Smooth muscle cell (in vitro differentiated cells): ENCODE data around the gene ZNF644. TPM values are rescaled to one million over a fixed set of nuclear protein-coding genes. Genes with fewer than 3 reads are reported as not detected.
"Not testable (repeated sequence)": the region's sequence is repeated elsewhere in the genome, so short reads cannot be mapped to it uniquely, and the experiment has no call there.

ENCODE experiments used
- DNase-seq: peaks from one replicate; lab custom pipeline; 2025; ENCODE audit not compliant: unreplicated experiment; lab: John Stamatoyannopoulos, UW
- H2AFZ ChIP-seq: fragments of 200-600 bp; sonication (generic); 2 replicates; pipeline ENCODE4 v1.6.0; 2016; ENCODE audit warnings: antibody characterized with exemption, low read depth, mild to moderate bottlenecking
- H3F3A ChIP-seq: fragments of 200-600 bp; sonication (generic); 2 replicates; pipeline ENCODE4 v1.6.0; 2017; ENCODE audit warnings: antibody characterized with exemption, low read depth
- H3K27ac ChIP-seq: fragments of 200-600 bp; sonication (generic); 2 replicates; pipeline ENCODE4 v1.5.1; 2016; ENCODE audit warnings: low read depth, mild to moderate bottlenecking
- H3K27me3 ChIP-seq: fragments of 200-600 bp; sonication (generic); 2 replicates; pipeline ENCODE4 v1.6.1; 2016; ENCODE audit warnings: low read depth, mild to moderate bottlenecking
- H3K36me3 ChIP-seq: fragments of 200-600 bp; sonication (generic); 2 replicates; pipeline ENCODE4 v1.5.1; 2016; ENCODE audit warnings: low read depth
- H3K4me1 ChIP-seq: fragments of 200-600 bp; sonication (generic); 2 replicates; pipeline ENCODE4 v1.5.1; 2016; ENCODE audit warnings: low read depth
- H3K4me2 ChIP-seq: fragments of 200-600 bp; sonication (generic); 2 replicates; pipeline ENCODE4 v1.6.0; 2016; ENCODE audit warnings: mild to moderate bottlenecking
- H3K4me3 ChIP-seq: fragments of 200-600 bp; sonication (generic); 2 replicates; pipeline ENCODE4 v1.5.1; 2016; ENCODE audit warnings: mild to moderate bottlenecking
- H3K79me2 ChIP-seq: fragments of 200-600 bp; sonication (generic); 2 replicates; pipeline ENCODE4 v1.6.0; 2016; ENCODE audit warnings: low read depth, mild to moderate bottlenecking
- H3K9ac ChIP-seq: fragments of 200-600 bp; sonication (generic); 2 replicates; pipeline ENCODE4 v1.6.0; 2016; ENCODE audit warnings: low read depth
- H3K9me3 ChIP-seq: fragments of 200-600 bp; sonication (generic); replicated peaks from 2 replicates; pipeline ENCODE4 v1.5.1; 2016; ENCODE audit warnings: low read depth
- H4K20me1 ChIP-seq: fragments of 200-600 bp; sonication (generic); 2 replicates; pipeline ENCODE4 v1.6.0; 2016; ENCODE audit warnings: low read depth
- CTCF ChIP-seq: fragments of 200-600 bp; sonication (generic); IDR thresholded peaks from 2 replicates; pipeline ENCODE4 v1.5.1; 2017; ENCODE audit warnings: borderline replicate concordance, mild to moderate bottlenecking, antibody characterized with exemption; ENCODE audit not compliant: insufficient read depth, poor library complexity, severe bottlenecking
- WGBS: methylation state at CpG from one replicate; pipeline ENCODE4 v1.1.7; 2016; ENCODE audit warnings: low lambda C conversion rate; 5-methylcytosine and 5-hydroxymethylcytosine counted together
- polyA plus RNA-seq: library from polyadenylated mRNA; unstranded; fragments of >200 nt; fragmentation: Nextera tagmentation; extraction: Ambion mirVana; gene quantifications from 2 replicates; pipeline ENCODE4 v1.2.1, GENCODE V29; 2016
- total RNA-seq: library from RNA; depleted of rRNA; stranded (reverse); fragments of >200 nt; gene quantifications from 2 replicates; pipeline ENCODE4 v1.2.3, GENCODE V29; 2014

The ZNF644 gene
- total and polyA plus RNA-seq, 2 experiments from 2014 or later: 22.9 to 102 TPM

DNA sequence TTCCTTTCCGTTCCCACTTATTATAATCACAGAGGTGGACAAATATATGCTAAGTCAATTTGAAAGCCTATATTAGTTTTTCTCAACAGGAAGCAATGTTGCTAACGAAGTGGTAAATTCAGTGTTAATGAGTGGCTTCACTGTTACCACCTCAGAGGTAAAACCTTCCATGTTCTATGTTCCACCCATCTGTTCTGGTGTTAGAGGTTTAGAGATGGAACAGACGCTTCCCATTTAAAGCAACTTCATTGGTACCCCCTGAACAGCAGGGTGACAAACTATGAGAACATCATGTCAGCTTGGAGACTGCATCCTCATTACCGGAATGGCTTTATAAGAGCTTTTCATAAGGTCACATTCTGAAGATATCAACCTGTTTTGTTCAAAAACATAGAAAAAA lies 77.9 kb downstream of the ZNF644 start:
- WGBS: 94% methylated on average over 4 of the region's 4 CpGs
- no peak overlapping the region for H3K4me2 ChIP-seq

GRCh38 chr1:90940746-90941145 lies 81.1 kb downstream of the ZNF644 start:
- Histone ChIP-seq H3K36me3 (peaks cover 31% of the 10 kb centered on the region), H3K27me3 (no peaks in the 10 kb centered on the region), H3K9me3 (no peaks in the 10 kb centered on the region), H2AFZ (no peak overlapping the region), H3K4me1 (peaks cover 8% of the 10 kb centered on the region), H3K79me2 (peaks cover 83% of the 10 kb centered on the region), H3F3A (no peaks in the 10 kb centered on the region), H3K4me3 (no peak overlapping the region), H4K20me1 (peaks cover 93% of the 10 kb centered on the region), H3K9ac (no peak overlapping the region), H3K27ac (no peak overlapping the region), H3K4me2 (no peak overlapping the region)
- DNase-seq: no peak
- WGBS: 98% methylated on average over 2 of the region's 2 CpGs
- no peak for TF ChIP-seq CTCF

More for the DNA sequence above, 77.9 kb downstream of the ZNF644 start:
- Histone ChIP-seq H3K36me3 (peaks cover 19% of the 10 kb centered on the region), H3K9ac (no peak overlapping the region), H3K27ac (no peak overlapping the region), H3K4me1 (no peaks in the 10 kb centered on the region), H4K20me1 (peaks cover 93% of the 10 kb centered on the region), H3K79me2 (peaks cover 84% of the 10 kb centered on the region), H3K4me3 (no peak overlapping the region), H3K27me3 (no peaks in the 10 kb centered on the region), H2AFZ (no peak overlapping the region), H3K9me3 (no peaks in the 10 kb centered on the region), H3F3A (no peaks in the 10 kb centered on the region)
- no peak for DNase-seq
- TF ChIP-seq CTCF: no peak

DNA sequence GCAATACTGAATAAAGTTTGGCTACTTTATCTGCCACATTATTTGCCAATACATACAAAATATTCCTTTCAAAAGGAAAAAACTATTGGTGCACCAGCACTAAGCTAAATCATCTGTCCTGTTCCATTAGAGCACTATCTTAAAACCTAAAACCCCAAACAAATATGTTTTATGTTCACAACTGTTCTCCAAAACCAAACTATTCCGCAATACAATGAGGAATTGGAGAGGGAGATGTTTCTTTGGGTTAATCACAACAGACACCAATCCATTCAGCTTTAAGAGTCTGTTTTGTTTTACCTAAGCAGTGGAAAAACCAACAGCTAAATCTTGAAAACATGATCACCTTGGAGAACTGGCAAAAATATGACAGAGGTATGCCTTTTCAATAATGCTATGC lies 85.1 kb downstream of the ZNF644 start:
- DNase-seq: no peak
- Histone ChIP-seq H2AFZ (no peak overlapping the region), H3K4me3 (no peak overlapping the region), H3K79me2 (peaks cover 87% of the 10 kb centered on the region), H3K4me1 (peaks cover 8% of the 10 kb centered on the region), H3K9me3 (no peaks in the 10 kb centered on the region), H3F3A (no peaks in the 10 kb centered on the region), H3K36me3 (peaks cover 31% of the 10 kb centered on the region), H3K27me3 (no peaks in the 10 kb centered on the region), H3K9ac (no peak overlapping the region), H3K27ac (no peak overlapping the region), H4K20me1 (peaks cover 92% of the 10 kb centered on the region), H3K4me2 (no peak overlapping the region)
- WGBS: 98% methylated on average over 1 of the region's 1 CpG
- no peak for TF ChIP-seq CTCF

DNA sequence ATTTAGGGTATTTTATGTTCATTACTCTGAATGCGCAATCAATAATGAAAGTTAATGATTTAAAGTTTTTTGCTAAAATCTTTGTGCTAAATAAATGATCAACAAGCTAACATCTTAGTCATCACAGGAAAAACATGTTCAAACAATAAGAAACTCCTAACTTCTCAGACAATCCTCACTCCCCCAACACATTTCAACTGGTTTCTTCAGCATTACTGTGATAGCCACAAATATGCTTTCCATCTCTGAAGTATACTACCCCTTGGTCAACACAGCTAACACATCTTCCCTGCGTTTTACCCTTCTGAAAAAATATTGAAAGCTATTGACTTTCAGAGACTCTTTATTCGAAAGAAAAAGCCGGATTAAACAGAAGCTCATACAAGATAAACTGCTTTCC lies 85.8 kb downstream of the ZNF644 start:
- Histone ChIP-seq H3F3A (no peaks in the 10 kb centered on the region), H3K79me2 (peaks cover 94% of the 10 kb centered on the region), H3K9me3 (no peaks in the 10 kb centered on the region), H3K9ac (no peak overlapping the region), H3K27me3 (no peaks in the 10 kb centered on the region), H3K4me2 (no peak overlapping the region), H3K4me3 (no peak overlapping the region), H3K27ac (no peak overlapping the region), H3K4me1 (peaks cover 8% of the 10 kb centered on the region), H3K36me3 (peaks cover 30% of the 10 kb centered on the region), H4K20me1 (peaks cover 94% of the 10 kb centered on the region), H2AFZ (no peak overlapping the region)
- 80% methylated on average over 4 of the region's 4 CpGs for WGBS
- no peak for TF ChIP-seq CTCF
- no peak for DNase-seq

DNA sequence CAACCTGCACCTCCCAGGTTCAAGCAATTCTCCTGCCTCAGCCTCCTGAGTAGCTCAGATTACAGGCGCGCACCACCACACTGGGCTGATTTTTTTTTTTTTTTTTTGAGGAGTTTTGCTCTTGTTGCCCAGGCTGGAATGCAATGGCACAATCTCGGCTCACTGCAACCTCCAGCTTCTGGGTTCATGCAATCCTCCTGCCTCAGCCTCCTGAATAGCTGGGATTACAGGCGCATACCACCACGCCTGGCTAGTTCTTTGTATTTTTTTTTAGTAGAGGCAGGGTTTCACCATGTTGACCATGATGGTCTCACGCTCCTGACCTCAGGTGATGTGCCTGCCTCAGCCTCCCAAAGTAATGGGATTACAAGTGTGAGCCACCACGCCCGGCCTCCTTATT lies 93.6 kb downstream of the ZNF644 start:
- H3K4me1 ChIP-seq: peaks cover 29% of the 10 kb centered on the region
- H3F3A ChIP-seq, H3K9ac ChIP-seq, H3K27me3 ChIP-seq, H3K4me2 ChIP-seq, DNase-seq, H3K4me3 ChIP-seq, H3K36me3 ChIP-seq, H3K9me3 ChIP-seq, H3K27ac ChIP-seq, H2AFZ ChIP-seq: not testable (repeated sequence)
- peaks cover 98% of the 10 kb centered on the region for H4K20me1 ChIP-seq
- 98% methylated on average over 8 of the region's 8 CpGs for WGBS
- peaks cover 91% of the 10 kb centered on the region for H3K79me2 ChIP-seq

- H2AFZ ChIP-seq, H3K4me3 ChIP-seq, H3K4me2 ChIP-seq, H3K36me3 ChIP-seq, H3K27ac ChIP-seq, H3K9me3 ChIP-seq, H3F3A ChIP-seq, H3K9ac ChIP-seq, DNase-seq, H3K27me3 ChIP-seq: not testable (repeated sequence)
- 97% methylated on average over 5 of the region's 5 CpGs for WGBS
- Histone ChIP-seq H3K4me1 (peaks cover 35% of the 10 kb centered on the region), H4K20me1 (peaks cover 98% of the 10 kb centered on the region), H3K79me2 (peaks cover 91% of the 10 kb centered on the region)
These were observed 94.2 kb downstream of the ZNF644 start for GRCh38 chr1:90927674-90928073.
